GM19397 (cell line): ENCODE results near the gene PCDH12.

ENCODE experiments used
- ATAC-seq: cut with Tn5 transposase; IDR thresholded peaks from one replicate; pipeline ENCODE4 v1.9.1; 2021; ENCODE audit warnings: mild to moderate bottlenecking, moderate library complexity; ENCODE audit not compliant: unreplicated experiment

Gene PCDH12

DNA sequence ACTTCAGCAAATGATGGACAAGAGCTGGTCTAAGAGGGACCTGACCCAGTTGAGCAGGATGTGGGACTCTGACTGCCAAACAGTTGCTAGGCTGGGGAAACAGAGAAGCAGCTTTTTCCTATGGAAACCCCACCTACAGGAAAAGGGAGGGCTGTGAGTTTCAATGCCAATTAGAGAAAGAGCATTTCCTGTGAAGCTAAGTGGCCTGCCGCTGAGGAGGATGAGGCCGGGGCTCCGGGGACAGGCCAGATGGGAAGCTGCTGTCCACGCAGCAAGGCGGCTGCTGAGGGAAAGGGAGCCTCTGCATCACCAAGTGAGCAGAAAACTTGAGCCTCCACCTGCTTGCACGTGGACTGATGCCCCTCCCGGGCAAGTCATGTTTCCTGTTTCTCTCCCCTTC lies at the start of gene PCDH12:
Gene PCDH12, minus strand, starts transcription at position 90 of the 400 bp plus-strand sequence. CDS start 351 bp downstream, outside the sequence.
- no peak for ATAC-seq

- no peak for ATAC-seq
Measured at GRCh38 chr5:142007237-142007544, 49.2 kb upstream of the PCDH12 start.

DNA sequence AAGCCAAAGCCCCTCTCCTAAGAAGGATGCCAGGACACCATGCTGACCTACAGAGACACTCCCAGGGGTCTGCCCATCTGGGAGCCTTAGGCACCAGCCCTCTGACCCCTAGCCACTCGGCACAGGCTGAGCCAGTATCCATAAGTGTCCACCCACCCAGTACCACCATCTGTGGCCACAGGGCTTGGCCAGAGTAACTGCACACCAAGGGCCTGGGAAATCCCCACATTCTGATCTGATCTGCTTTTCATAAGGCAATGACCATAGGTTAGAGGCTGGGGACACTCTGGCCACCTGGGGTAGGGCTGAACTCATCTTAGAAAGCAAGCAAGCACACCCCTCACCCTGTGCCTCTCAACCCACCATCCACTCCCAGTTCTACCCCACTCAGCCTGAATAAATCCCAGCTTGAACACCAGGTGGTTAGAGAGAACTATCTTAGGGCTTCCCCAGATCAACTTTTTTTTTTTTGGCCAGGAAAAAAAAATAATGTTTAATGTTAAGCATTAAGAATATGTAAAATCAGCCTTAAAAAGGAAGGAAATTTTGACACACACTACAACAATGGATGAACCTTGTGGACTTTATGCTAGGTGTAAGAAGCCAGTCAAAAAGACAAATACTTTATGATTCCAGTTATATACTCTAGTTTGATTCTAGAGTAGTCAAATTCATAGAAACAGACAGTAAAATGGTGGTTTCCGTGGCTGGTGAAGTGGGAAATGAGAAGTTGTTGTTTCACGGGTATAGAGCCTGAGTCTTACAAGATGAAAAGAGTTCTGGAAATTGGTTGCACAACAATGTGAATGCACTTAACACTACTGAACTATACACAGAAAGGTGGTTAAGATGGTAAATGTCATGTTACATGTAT lies 48.6 kb upstream of the PCDH12 start:
- ATAC-seq, result no peak

GRCh38 chr5:142003266-142003800 lies 45.3 kb upstream of the PCDH12 start:
- ATAC-seq, result no peak

- no peak for ATAC-seq
Measured at GRCh38 chr5:142000704-142001484, 42.9 kb upstream of the PCDH12 start.

- ATAC-seq, result no peak
Measured at GRCh38 chr5:142000173-142000572, 42.2 kb upstream of the PCDH12 start.

- ATAC-seq, result no peak
Measured at GRCh38 chr5:141997358-141997960, 39.5 kb upstream of the PCDH12 start.

- ATAC-seq, result no peak
Measured at GRCh38 chr5:141995656-141996055, 37.7 kb upstream of the PCDH12 start.

DNA sequence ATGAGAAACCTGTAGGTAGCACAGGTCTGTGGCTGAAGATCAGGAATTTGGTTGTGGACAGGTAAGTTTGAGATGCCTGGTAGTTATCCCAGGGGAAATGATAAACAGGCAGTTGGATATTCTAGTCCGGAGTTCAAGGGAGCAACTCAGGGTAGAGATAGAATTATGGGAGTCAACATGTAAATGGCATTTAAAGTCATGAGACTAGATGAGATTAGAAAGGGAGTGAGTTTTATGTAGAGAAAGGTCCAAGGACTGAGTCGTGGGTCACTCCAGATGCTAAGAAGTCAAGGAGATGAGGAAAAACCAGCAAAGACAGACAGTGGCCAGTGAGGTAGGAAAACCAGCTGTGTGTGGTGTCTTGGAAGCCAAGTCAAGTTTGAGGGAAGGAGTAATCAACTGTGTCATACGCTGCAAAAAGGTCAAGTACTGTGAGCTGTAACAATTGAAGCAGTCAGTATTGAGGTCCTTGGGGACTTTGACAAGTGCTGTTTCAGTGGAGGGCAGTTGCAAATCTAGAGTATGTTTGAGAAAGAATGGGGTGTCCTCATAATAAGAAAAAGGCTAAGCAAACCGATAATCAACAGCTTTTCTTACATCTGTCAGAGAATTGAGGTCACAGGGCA lies 36.6 kb upstream of the PCDH12 start:
- ATAC-seq, result no peak

DNA sequence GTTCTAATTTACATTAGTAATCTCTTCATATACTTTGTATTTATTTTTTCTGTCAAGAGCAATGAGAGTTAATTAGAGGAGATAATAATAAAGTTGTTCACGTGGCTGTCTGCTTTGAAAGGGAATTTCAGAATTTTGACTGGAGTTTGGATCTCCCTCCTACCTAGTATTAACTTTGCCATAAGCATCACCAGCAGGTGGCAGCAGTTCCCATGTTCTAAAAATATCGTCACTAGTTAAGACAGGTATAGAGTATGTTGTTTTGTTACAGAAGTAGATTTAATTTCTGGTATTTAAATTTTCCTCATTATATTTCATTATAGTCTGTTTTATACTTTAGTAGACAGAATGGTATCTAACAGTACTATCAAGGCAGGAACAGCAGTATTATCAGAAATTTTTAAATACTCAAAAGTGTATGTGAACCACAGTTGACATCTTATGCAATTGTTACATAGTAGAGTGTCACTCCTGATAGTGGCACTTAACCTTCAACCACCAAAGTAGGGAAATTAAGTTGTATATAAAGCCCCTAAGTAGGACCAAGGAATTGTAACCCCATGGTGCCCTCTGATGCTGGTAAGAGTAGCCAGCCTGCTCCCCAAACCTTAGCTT lies 34.5 kb upstream of the PCDH12 start:
- no peak for ATAC-seq

GRCh38 chr5:141989720-141990119 lies 31.7 kb upstream of the PCDH12 start:
- ATAC-seq, result no peak

DNA sequence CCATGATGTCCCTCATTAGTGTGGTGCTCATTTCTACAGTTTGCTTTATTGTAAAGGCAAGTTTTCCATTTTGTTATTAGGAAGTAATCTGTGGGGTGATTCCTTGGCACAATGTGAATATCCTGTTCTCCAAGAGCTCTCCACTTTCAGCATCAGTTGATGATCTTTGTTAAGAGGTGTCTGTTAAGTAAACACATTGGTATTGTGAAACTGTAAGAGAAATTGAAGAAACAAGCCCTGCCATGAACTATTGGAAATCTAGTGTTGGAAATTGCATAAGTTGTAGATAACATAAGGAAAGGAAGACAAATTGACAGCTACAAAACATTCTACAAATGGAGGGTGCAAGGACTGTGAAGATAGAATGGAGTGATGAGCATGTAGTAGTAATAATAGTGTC lies 28.1 kb upstream of the PCDH12 start:
- no peak for ATAC-seq

- ATAC-seq, result no peak
Measured at GRCh38 chr5:141982626-141983025, 24.6 kb upstream of the PCDH12 start.

DNA sequence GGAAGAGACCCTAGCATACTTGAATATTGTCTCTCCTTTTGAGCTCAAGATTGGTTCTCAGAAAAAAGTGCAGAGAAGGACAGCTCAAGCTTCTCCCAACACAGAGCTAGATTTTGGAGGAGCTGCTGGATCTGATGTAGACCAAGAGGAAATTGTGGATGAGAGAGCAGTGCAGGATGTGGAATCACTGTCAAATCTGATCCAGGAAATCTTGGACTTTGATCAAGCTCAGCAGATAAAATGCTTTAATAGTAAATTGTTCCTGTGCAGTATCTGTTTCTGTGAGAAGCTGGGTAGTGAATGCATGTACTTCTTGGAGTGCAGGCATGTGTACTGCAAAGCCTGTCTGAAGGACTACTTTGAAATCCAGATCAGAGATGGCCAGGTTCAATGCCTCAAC lies 20.4 kb upstream of the PCDH12 start:
- no peak for ATAC-seq

GRCh38 chr5:141976176-141976575 lies 18.2 kb upstream of the PCDH12 start:
- no peak for ATAC-seq

- no peak for ATAC-seq
Measured at GRCh38 chr5:141973871-141974595, 16.0 kb upstream of the PCDH12 start.

DNA sequence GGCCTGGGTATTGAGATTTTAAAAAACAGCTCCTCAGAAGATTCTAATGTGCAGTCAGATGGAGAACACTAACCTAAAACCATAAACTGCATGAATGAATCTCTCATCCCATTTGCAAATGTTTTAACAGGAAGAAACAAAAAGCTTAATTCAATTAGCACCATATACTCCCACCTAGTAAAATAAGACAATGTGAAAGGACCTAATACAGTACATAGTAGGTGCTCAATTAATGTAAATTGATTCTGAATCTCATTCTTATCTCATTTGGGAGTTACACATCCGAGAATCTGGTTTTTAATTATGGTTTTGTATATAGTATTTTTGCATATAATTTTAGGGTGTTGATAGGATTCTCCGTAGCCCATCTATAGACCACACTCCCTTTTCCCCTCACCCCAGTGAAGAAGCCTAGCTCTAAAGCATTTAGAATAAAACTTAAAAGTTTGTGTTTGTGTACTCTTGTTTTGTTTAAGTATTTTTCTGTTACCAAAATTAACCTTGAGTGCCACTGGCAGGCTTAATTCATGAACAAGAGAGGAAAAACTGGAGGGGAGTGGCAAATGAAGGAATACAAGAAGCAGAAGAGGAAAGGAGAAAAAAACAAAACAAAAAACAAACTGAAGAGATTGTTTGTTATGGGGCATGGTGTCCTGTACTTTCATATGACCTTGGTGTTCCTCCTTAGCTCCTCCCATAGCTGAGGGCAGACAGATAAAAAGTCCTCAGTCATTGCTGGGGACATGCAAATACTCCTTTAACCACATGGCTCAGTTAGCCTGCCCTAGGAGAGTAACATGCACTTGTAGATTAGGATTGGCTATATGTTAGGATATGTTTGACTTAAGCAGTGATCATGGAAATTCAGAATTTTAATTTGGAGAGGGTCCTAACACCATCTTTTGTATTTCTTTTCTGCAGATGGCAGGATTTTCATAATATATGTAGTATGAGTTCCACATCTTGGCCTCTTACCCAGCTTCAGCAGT lies 12.1 kb upstream of the PCDH12 start:
- peak; percentile 45 for ATAC-seq

- peak; percentile 91 for ATAC-seq
Measured at GRCh38 chr5:141968914-141969608, 11.1 kb upstream of the PCDH12 start, which contains the start of gene RNF14. Gene RNF14, plus strand, starts transcription at chr5:141969105. Its CDS starts 4,484 bp downstream, at chr5:141973589.
